Measurements from ENCODE around the gene IFNA6.

IFNA6 gene

GRCh38 chr9:21314152-21314551 lies 36.5 kb downstream of the IFNA6 start:
- H3K9me3 ChIP-seq (replicated peaks; ENCODE audit: insufficient read depth, low read length) = no peaks in the 10 kb centered on the region
- H3K27me3 ChIP-seq (replicated peaks; ENCODE audit: insufficient read depth, low read length) = no peaks in the 10 kb centered on the region

DNA sequence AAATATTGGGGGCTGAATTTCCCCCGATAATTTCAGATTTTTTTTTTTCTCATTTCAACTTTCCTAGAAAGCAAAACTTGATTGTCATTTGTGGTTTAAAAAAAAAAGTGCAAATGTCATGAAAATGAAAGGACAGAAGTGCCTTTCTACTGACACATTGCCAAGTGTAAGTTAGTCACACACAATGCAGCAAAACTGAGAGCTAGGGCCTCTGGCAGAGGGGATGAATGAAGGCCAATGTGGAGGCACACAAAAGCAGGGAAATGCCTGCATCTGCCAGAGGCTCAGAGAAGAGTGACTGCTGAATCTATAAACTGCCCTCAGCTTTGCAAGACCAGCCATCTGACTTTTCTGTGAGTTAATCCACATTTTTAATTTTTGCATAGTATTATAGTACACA lies 38.8 kb downstream of the IFNA6 start:
- H3K27ac ChIP-seq (ENCODE audit: low read length) = no peak overlapping the region

More at GRCh38 chr9:21314152-21314551, 36.5 kb downstream of the IFNA6 start:
- H3K4me1 ChIP-seq (ENCODE audit: low read length) = no peaks in the 10 kb centered on the region
- no peak overlapping the region for H3K4me2 ChIP-seq (ENCODE audit: low read depth, low read length)
- no peaks in the 10 kb centered on the region for H3F3A ChIP-seq (ENCODE audit: insufficient read depth, low read length)
- H3K79me2 ChIP-seq (ENCODE audit: low read length) = no peaks in the 10 kb centered on the region
- H3K4me3 ChIP-seq (ENCODE audit: low read length) = no peak overlapping the region
- no peak for TF ChIP-seq CTCF (IDR thresholded peaks at IDR 0.05; ENCODE audit: low read length)
- TF ChIP-seq EZH2 (optimal IDR thresholded peaks at IDR 0.05; ENCODE audit: low read depth, low read length) = no peak
- TF ChIP-seq EZH2phosphoT487 (IDR thresholded peaks at IDR 0.05; ENCODE audit: low read length) = no peak
- no peaks in the 10 kb centered on the region for H3K36me3 ChIP-seq (replicated peaks; ENCODE audit: insufficient read depth, low read length)
- DNase-seq = no peak
- no peaks in the 10 kb centered on the region for H4K20me1 ChIP-seq (ENCODE audit: insufficient read depth, low read length)
- H3K9me2 ChIP-seq (replicated peaks; ENCODE audit: insufficient read depth, low read length) = no peaks in the 10 kb centered on the region
- no peak overlapping the region for H3K27ac ChIP-seq (ENCODE audit: low read length)
- no peak overlapping the region for H2AFZ ChIP-seq (ENCODE audit: low read length)
- no peak overlapping the region for H3K9ac ChIP-seq (ENCODE audit: low read length)

DNA sequence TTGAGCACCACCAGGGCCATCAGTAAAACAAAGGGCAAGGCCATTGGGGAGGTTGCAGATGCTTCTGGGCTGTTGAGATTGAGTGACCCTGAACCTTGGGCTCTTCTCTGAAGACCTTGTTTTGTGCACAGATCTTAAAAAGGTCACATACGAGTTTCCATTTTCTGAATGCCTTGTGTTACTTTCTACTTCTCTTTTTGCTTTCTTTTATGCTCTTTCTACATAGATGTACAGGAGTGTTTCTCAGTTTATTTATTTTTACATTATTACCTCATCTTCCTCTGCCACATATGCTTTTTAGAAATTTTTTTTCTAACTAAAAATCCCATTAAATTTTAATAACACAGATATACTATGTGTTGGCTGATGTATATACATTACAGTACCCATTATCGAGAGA lies 45.5 kb downstream of the IFNA6 start, which contains the start of gene IFNA5:
TSS of gene IFNA5 (minus strand) at position 101 of the 400 bp plus-strand sequence. CDS start at position 44, 57 bp downstream.
- Histone ChIP-seq H4K20me1 (ENCODE audit: insufficient read depth, low read length) (no peaks in the 10 kb centered on the region), H3K27me3 (replicated peaks; ENCODE audit: insufficient read depth, low read length) (no peaks in the 10 kb centered on the region), H3K9me2 (replicated peaks; ENCODE audit: insufficient read depth, low read length) (no peaks in the 10 kb centered on the region), H3K79me2 (ENCODE audit: low read length) (no peaks in the 10 kb centered on the region), H3K4me2 (ENCODE audit: low read depth, low read length) (no peak within 1 kb of the TSS), H3K9me3 (replicated peaks; ENCODE audit: insufficient read depth, low read length) (no peaks in the 10 kb centered on the region), H3K27ac (ENCODE audit: low read length) (no peak within 1 kb of the TSS), H2AFZ (ENCODE audit: low read length) (no peak within 1 kb of the TSS), H3K9ac (ENCODE audit: low read length) (no peak within 1 kb of the TSS), H3F3A (ENCODE audit: insufficient read depth, low read length) (no peaks in the 10 kb centered on the region), H3K4me1 (ENCODE audit: low read length) (no peaks in the 10 kb centered on the region), H3K4me3 (ENCODE audit: low read length) (no peak within 1 kb of the TSS), H3K36me3 (replicated peaks; ENCODE audit: insufficient read depth, low read length) (no peaks in the 10 kb centered on the region)
- DNase-seq = no peak
- no peak for TF ChIP-seq CTCF (IDR thresholded peaks at IDR 0.05; ENCODE audit: low read length)
- no peak for TF ChIP-seq EZH2 (optimal IDR thresholded peaks at IDR 0.05; ENCODE audit: low read depth, low read length)
- TF ChIP-seq EZH2phosphoT487 (IDR thresholded peaks at IDR 0.05; ENCODE audit: low read length) = no peak

More for the DNA sequence above, 38.8 kb downstream of the IFNA6 start:
- no peaks in the 10 kb centered on the region for H3K36me3 ChIP-seq (replicated peaks; ENCODE audit: insufficient read depth, low read length)
- no peaks in the 10 kb centered on the region for H3K9me3 ChIP-seq (replicated peaks; ENCODE audit: insufficient read depth, low read length)
- no peak overlapping the region for H3K9ac ChIP-seq (ENCODE audit: low read length)
- no peaks in the 10 kb centered on the region for H3K79me2 ChIP-seq (ENCODE audit: low read length)
- no peak overlapping the region for H2AFZ ChIP-seq (ENCODE audit: low read length)
- no peaks in the 10 kb centered on the region for H3K27me3 ChIP-seq (replicated peaks; ENCODE audit: insufficient read depth, low read length)
- no peak overlapping the region for H3K4me3 ChIP-seq (ENCODE audit: low read length)
- no peaks in the 10 kb centered on the region for H3K9me2 ChIP-seq (replicated peaks; ENCODE audit: insufficient read depth, low read length)
- H4K20me1 ChIP-seq (ENCODE audit: insufficient read depth, low read length) = no peaks in the 10 kb centered on the region
- H3K4me2 ChIP-seq (ENCODE audit: low read depth, low read length) = no peak overlapping the region
- no peak for DNase-seq
- no peaks in the 10 kb centered on the region for H3K4me1 ChIP-seq (ENCODE audit: low read length)
- TF ChIP-seq EZH2phosphoT487 (IDR thresholded peaks at IDR 0.05; ENCODE audit: low read length) (no peak), CTCF (IDR thresholded peaks at IDR 0.05; ENCODE audit: low read length) (no peak), EZH2 (optimal IDR thresholded peaks at IDR 0.05; ENCODE audit: low read depth, low read length) (no peak)
- no peaks in the 10 kb centered on the region for H3F3A ChIP-seq (ENCODE audit: insufficient read depth, low read length)
